ENCODE data around the gene ULK1. TPM values are rescaled to one million over a fixed set of nuclear protein-coding genes. Genes with fewer than 3 reads are reported as not detected.

Gene ULK1
- 49.8 TPM for total RNA-seq
- long read RNA-seq, full-length matches to known transcripts, result 6 of 124 reads
- long read RNA-seq, partial matches to known transcripts, result 91 of 124 reads
- long read RNA-seq, other reads (novel, unspliced or antisense), result 27 of 124 reads

DNA sequence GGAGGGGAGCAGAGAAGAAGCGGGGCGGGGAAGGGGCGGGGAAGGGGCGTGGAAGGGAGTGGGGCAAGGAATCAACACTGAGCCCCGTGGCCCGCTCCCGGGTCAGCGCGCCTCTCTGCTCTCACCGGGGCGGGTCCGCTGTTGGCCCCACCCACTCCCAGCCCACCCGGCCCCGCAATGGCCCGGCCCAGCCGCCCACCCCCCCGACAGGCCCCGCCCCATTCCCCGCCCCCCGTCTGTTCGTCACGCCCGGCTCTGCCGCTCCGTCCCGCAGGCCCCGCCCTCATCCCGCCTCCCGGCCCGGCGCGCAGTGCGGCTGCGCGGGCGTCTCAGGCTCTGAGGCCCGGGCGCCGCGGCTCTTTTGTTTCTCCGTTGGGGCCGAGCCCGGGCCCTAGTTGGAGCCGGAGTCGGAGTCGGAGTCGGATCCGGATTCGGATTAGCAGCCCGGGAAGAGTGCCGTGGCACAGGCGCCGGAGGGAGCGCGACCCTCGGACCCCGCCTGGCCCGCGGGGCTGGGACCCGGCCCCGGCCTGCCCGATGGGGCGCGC, at the start of gene ULK1:
TSS of gene ULK1 (plus strand) at position 310 of the 548 bp plus-strand sequence. CDS start 380 bp downstream, outside the sequence.
- DNase-seq (peak; percentile 97), ATAC-seq (ENCODE audit: poor library complexity) (peak; percentile 73)
- intact Hi-C loops (cut with DNase I), result no loop called here

- no peak for DNase-seq
- intact Hi-C loops (cut with DNase I), result no loop called here
- no peak for ATAC-seq (ENCODE audit: poor library complexity)
These were observed 49.8 kb upstream of the ULK1 start for GRCh38 chr12:131844656-131845055.

DNA sequence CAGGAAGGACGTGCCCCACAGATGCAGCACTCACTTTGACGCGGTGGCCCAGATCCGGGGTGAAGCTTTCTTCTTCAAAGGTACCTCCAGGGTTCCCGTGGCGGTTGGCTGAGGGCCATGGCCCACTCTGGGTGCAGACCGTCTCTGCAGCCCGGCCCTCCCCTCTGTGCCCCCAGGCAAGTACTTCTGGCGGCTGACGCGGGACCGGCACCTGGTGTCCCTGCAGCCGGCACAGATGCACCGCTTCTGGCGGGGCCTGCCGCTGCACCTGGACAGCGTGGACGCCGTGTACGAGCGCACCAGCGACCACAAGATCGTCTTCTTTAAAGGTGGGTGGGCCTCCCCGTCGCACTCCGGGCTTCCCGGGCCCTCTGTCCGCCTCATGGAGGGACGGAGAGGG, 49.3 kb upstream of the ULK1 start:
- DNase-seq (no peak), ATAC-seq (ENCODE audit: poor library complexity) (no peak)
- intact Hi-C loops (cut with DNase I), result no loop called here

DNA sequence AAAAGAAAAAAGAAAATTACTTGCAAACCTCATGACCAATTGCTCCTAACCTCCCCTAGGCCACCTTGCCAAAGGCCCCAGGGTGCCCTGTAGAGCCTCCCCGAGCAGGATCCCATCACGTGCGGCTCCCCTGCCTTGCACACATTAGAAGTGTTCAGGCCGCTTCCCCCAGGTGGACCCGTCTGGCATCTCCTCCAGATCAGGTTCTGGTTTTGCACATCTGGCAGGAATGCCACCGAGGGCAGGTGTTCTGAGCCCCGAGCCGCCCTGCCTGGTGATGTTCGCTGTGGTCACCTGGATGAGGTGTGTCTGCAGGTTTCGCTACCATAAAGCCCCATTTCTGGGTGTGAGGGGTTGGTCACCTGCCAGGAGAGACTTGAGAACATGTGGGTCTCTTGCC, 47.0 kb upstream of the ULK1 start:
- DNase-seq (no peak), ATAC-seq (ENCODE audit: poor library complexity) (no peak)
- intact Hi-C loops (cut with DNase I), result no loop called here

DNA sequence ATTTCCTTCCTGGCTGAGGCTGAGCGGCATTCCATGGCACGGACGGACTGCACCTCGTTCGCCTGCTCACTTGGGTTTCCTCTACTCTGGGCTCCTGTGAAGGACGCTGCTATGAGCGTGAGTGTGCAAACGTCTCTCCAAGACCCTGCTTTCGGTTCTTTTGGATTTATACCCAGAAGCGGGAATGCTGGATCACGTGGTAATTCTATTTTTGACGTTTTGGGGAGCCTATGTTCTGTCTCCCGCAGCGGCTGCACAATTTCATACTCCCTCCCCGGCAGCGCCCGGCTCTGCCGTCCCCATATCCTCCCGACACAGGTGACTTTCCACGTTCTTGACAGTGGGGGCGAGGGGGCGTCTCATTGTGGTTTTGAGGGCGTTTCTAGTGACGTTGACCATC, 45.7 kb upstream of the ULK1 start:
- ATAC-seq (ENCODE audit: poor library complexity), result no peak
- intact Hi-C loops (cut with DNase I), result no loop called here
- DNase-seq, result no peak

- intact Hi-C loops (cut with DNase I), result no loop called here
- ATAC-seq (ENCODE audit: poor library complexity) (no peak), DNase-seq (no peak)
These were observed 44.5 kb upstream of the ULK1 start for GRCh38 chr12:131849700-131850553.

- DNase-seq, result no peak
- no peak for ATAC-seq (ENCODE audit: poor library complexity)
- intact Hi-C loops (cut with DNase I), result no loop called here
These were observed 43.4 kb upstream of the ULK1 start for GRCh38 chr12:131850856-131851559.

DNA sequence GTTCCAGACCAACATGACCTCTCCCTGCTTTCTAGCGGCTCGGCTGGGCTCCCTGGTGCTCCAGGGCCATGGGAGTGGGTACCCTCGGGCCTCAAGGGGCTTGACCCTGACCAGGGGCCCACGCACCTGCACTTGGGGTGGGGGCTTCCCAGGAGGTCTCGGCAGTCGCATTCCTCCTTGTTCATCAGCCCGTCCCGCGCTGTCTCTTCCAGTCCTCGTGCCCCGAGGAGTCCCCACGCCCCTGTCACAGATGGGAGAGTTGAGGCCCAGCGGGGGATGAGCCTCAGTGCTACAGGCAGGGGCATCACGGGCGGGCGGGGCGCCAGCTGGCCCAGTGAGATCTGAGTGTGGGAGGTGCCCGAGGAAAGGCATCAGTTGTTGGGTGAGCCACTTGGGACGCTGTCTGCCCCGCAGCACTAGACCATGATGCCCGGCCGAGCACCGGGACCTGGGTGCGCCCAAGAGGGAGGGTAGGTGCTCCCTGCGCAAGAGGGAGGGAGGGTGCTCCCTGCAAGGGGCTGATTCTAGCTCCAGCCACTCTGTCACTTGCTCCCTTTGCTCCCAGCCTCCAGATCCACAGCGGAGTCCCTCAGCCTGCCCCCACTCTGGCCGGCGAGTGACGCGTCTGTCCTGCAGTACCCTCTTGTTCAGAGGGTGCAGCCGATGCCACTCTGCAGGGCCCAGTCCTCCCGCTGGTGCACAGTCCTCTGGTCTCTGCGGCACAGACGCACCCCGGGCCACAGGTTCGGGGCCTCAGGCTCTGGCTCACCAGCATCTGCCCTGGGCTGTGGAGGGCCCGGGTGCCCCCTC, 42.5 kb upstream of the ULK1 start:
- ATAC-seq (ENCODE audit: poor library complexity), result no peak
- no peak for DNase-seq
- intact Hi-C loops (cut with DNase I), result no loop called here

GRCh38 chr12:131852551-131853299, 41.7 kb upstream of the ULK1 start:
- intact Hi-C loops (cut with DNase I), result no loop called here
- ATAC-seq (ENCODE audit: poor library complexity) (no peak), DNase-seq (no peak)

DNA sequence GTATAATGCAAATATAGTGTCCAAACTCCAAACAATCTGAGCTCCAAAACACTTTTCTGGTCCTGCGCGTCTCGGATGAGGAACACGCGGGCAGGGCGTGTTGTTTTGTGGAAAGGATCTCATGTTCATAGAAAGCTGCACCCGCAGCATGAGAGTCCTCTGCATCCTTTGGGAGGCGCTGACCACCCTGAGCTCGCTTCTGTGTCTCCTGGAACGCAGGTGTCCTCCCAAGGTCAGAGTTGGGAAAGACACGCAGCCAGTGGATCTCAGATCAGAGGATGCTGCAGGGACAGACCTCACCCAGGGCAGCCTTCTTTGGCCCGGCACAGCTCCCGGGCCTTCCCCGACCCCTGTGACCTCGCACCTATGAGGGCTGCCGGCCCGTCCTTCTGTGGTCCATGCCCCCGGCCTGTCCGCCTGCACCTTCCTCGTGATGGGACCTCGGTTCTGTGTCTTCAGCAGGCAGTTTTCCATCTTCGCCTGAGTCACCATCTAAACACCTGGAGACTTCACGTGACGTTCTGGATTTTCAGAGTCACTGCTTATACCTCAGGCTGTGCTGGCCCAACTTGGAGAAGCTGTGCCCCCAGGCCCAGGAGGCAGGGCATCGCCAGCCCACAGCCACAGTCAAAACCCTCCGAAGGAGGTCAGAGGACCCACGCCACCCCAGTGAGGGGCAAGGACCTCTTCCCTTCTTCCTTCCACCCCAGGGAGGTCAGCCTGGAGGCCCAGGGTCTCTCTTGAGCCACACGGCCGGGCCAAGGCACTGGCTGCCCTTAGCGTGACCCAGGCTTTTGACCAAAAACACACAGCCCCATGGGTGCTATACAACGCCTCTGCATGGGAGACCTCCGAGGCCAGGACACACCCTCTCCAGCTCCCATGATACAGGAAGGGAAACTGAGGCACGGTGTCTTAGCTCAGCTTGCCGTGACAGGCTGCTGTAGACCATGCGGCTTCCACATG, 40.3 kb upstream of the ULK1 start:
- ATAC-seq (ENCODE audit: poor library complexity), result no peak
- no peak for DNase-seq
- intact Hi-C loops (cut with DNase I), result no loop called here

GRCh38 chr12:131854861-131855476, 39.5 kb upstream of the ULK1 start:
- intact Hi-C loops (cut with DNase I), result no loop called here
- ATAC-seq (ENCODE audit: poor library complexity), result no peak
- DNase-seq, result no peak

GRCh38 chr12:131855521-131856142, 38.8 kb upstream of the ULK1 start:
- ATAC-seq (ENCODE audit: poor library complexity), result no peak
- DNase-seq, result no peak
- intact Hi-C loops (cut with DNase I), result no loop called here

- no peak for ATAC-seq (ENCODE audit: poor library complexity)
- no peak for DNase-seq
- intact Hi-C loops (cut with DNase I), result no loop called here
These were observed 37.9 kb upstream of the ULK1 start for GRCh38 chr12:131856366-131857097.

GRCh38 chr12:131857908-131858850, 36.2 kb upstream of the ULK1 start:
- no peak for ATAC-seq (ENCODE audit: poor library complexity)
- intact Hi-C loops (cut with DNase I), result no loop called here
- no peak for DNase-seq

Data from Right ventricle myocardium superior (tissue), 1 donor.